Activated T-cell treated with anti-CD3 and anti-CD28 coated beads, Interleukin-2, amount 50 U/mL, for 24 hours (primary cell): Measurements from ENCODE around the gene NOSTRIN.
"Not testable (repeated sequence)": the region's sequence is repeated elsewhere in the genome, so short reads cannot be mapped to it uniquely, and the experiment has no call there.

ENCODE experiments used
- DNase-seq: peaks from one replicate; pipeline ENCODE4 v3.0.0-alpha.2; 2020
- H3K27ac Mint-ChIP-seq: 2 replicates; pipeline ENCODE4 v1.8.0; 2020; ENCODE audit warnings: mild to moderate bottlenecking, mixed read lengths
- H3K27me3 Mint-ChIP-seq: 2 replicates; pipeline ENCODE4 v1.8.0; 2020; ENCODE audit warnings: mixed read lengths
- H3K36me3 Mint-ChIP-seq: 2 replicates; pipeline ENCODE4 v1.8.0; 2020; ENCODE audit warnings: low read depth, mixed read lengths
- H3K4me1 Mint-ChIP-seq: 2 replicates; pipeline ENCODE4 v1.8.0; 2020; ENCODE audit warnings: low read depth, mixed read lengths
- H3K4me3 Mint-ChIP-seq: 2 replicates; pipeline ENCODE4 v1.8.0; 2020; ENCODE audit warnings: mild to moderate bottlenecking, moderate library complexity, mixed read lengths
- H3K9me3 Mint-ChIP-seq: 2 replicates; pipeline ENCODE4 v1.8.0; 2020; ENCODE audit warnings: mixed read lengths

NOSTRIN gene

DNA sequence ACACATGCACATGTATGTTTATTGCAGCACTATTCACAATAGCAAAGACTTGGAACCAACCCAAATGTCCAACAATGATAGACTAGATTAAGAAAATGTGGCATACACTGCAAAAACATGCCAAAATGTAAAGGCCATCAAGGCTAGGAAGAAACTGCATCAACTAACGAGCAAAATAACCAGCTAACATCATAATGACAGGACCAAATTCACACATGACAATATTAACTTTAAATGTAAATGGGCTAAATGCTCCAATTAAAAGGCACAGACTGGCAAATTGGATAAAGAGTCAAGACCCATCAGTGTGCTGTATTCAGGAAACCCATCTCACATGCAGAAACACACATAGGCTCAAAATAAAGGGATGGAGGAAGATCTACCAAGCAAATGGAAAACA is 64.7 kb downstream of the NOSTRIN start:
- not testable (repeated sequence) for H3K9me3 Mint-ChIP-seq, H3K4me3 Mint-ChIP-seq, H3K4me1 Mint-ChIP-seq, DNase-seq, H3K27ac Mint-ChIP-seq, H3K27me3 Mint-ChIP-seq
- peaks cover 39% of the 10 kb centered on the region for H3K36me3 Mint-ChIP-seq

DNA sequence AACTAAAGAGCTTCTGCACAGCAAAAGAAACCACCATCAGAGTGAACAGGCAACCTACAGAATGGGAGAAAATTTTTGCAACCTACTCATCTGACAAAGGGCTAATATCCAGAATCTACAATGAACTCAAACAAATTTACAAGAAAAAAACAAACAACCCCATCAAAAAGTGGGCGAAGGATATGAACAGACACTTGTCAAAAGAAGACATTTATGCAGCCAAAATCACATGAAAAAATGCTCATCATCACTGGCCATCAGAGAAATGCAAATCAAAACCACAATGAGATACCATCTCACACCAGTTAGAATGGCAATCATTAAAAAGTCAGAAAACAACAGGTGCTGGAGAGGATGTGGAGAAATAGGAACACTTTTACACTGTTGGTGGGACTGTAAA is 67.9 kb downstream of the NOSTRIN start:
- not testable (repeated sequence) for H3K27ac Mint-ChIP-seq, H3K9me3 Mint-ChIP-seq, H3K4me3 Mint-ChIP-seq, H3K27me3 Mint-ChIP-seq, H3K4me1 Mint-ChIP-seq, DNase-seq
- peaks cover 35% of the 10 kb centered on the region for H3K36me3 Mint-ChIP-seq

- DNase-seq, H3K27ac Mint-ChIP-seq, H3K9me3 Mint-ChIP-seq, H3K4me1 Mint-ChIP-seq, H3K27me3 Mint-ChIP-seq, H3K4me3 Mint-ChIP-seq: not testable (repeated sequence)
- H3K36me3 Mint-ChIP-seq = peaks cover 35% of the 10 kb centered on the region
Observed at GRCh38 chr2:168870824-168871223, 68.4 kb downstream of the NOSTRIN start.

GRCh38 chr2:168874368-168875054 is 72.1 kb downstream of the NOSTRIN start:
- H3K4me1 Mint-ChIP-seq = peaks cover 6% of the 10 kb centered on the region
- no peak for DNase-seq
- no peak overlapping the region for H3K4me3 Mint-ChIP-seq
- H3K27ac Mint-ChIP-seq = no peak overlapping the region
- H3K36me3 Mint-ChIP-seq = peaks cover 26% of the 10 kb centered on the region
- H3K27me3 Mint-ChIP-seq = no peaks in the 10 kb centered on the region
- no peaks in the 10 kb centered on the region for H3K9me3 Mint-ChIP-seq

DNA sequence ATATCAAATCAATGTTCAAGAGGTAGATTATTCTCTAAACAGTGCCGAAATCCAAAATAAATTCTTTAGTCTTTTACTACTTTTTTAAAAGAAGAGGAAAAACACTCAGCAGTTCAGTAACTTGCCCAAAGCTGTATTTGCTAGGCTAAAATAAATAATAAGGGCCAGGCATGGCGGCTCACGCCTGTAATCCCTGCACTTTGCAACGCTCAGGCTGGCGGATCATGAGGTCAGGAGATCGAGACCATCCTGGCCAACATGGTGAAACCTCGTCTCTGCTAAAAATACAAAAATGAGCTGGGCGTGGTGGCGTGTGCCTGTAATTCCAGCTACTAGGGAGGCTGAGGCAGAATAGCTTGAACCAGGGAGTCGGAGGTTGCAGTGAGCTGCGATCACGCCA is 79.7 kb downstream of the NOSTRIN start:
- peaks cover 22% of the 10 kb centered on the region for H3K4me1 Mint-ChIP-seq
- H3K27me3 Mint-ChIP-seq, H3K36me3 Mint-ChIP-seq, H3K4me3 Mint-ChIP-seq, DNase-seq, H3K9me3 Mint-ChIP-seq, H3K27ac Mint-ChIP-seq: not testable (repeated sequence)

DNA sequence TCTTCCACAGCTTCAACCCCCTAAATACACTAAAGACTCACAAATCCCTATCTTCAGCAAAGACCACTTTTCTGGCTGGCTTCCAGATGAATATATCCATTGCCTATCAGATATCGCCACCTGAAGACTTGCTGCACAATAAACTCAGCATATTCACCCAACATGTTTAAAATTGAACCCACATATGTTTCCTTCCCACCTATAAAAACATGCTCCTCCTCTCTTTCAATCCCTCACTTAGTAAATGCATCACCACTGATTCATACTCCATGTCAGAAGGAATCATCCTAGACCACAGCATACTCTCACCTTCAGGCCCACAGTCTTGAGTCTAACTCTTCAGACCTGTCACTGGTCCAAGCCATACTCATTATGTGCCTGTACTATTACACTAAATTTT is 82.5 kb downstream of the NOSTRIN start:
- Mint-ChIP-seq H3K9me3 (no peaks in the 10 kb centered on the region), H3K36me3 (peaks cover 29% of the 10 kb centered on the region), H3K4me3 (no peak overlapping the region), H3K27me3 (no peaks in the 10 kb centered on the region), H3K4me1 (peaks cover 25% of the 10 kb centered on the region), H3K27ac (no peak overlapping the region)
- DNase-seq = no peak

GRCh38 chr2:168889635-168890005 is 87.2 kb downstream of the NOSTRIN start:
- H3K9me3 Mint-ChIP-seq = no peaks in the 10 kb centered on the region
- H3K27ac Mint-ChIP-seq = peak overlapping the region; percentile 93
- no peak for DNase-seq
- H3K27me3 Mint-ChIP-seq = peaks cover 10% of the 10 kb centered on the region
- H3K36me3 Mint-ChIP-seq = peaks cover 25% of the 10 kb centered on the region
- H3K4me1 Mint-ChIP-seq = peaks cover 20% of the 10 kb centered on the region
- H3K4me3 Mint-ChIP-seq = peak overlapping the region; percentile 96

- Mint-ChIP-seq H3K27ac (peak within 1 kb of the TSS; percentile 93), H3K4me3 (peak within 1 kb of the TSS; percentile 96), H3K4me1 (peaks cover 16% of the 10 kb centered on the region), H3K27me3 (peaks cover 10% of the 10 kb centered on the region), H3K9me3 (no peaks in the 10 kb centered on the region), H3K36me3 (peaks cover 25% of the 10 kb centered on the region)
- peak; percentile 86 for DNase-seq
Observed at GRCh38 chr2:168890006-168890782, 87.8 kb downstream of the NOSTRIN start, which contains the start of gene SPC25. Gene SPC25 (minus strand): TSS chr2:168890430. CDS start chr2:168889519, 911 bp downstream.

- Mint-ChIP-seq H3K4me1 (peaks cover 11% of the 10 kb centered on the region), H3K4me3 (no peak overlapping the region), H3K27me3 (peaks cover 10% of the 10 kb centered on the region), H3K9me3 (no peaks in the 10 kb centered on the region), H3K27ac (no peak overlapping the region), H3K36me3 (peaks cover 21% of the 10 kb centered on the region)
- no peak for DNase-seq
Observed at GRCh38 chr2:168892327-168892726, 89.9 kb downstream of the NOSTRIN start.

GRCh38 chr2:168894101-168894500 is 91.7 kb downstream of the NOSTRIN start:
- Mint-ChIP-seq H3K27me3 (peaks cover 11% of the 10 kb centered on the region), H3K27ac (no peak overlapping the region), H3K4me3 (no peak overlapping the region), H3K4me1 (peaks cover 11% of the 10 kb centered on the region), H3K9me3 (no peaks in the 10 kb centered on the region), H3K36me3 (peaks cover 9% of the 10 kb centered on the region)
- DNase-seq = no peak

DNA sequence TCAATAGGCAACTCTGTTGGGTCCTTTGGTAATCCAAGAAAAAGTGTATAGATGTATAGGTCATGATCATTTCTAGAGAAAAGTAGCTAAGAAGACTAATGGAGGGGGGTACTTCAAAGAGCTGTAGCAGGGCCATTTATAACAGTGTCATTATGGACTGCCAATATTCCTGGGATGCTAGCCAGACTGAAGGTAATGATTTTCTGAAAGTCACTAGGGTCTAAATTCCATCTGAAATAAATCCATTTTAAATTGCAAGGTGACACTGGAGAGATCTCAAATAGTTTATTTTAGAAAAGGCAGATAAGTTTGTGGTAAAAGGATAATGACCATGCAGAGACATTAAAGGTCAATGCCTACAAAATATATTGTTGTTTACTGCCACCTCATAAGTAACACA is 92.3 kb downstream of the NOSTRIN start:
- DNase-seq = no peak
- peaks cover 6% of the 10 kb centered on the region for H3K36me3 Mint-ChIP-seq
- H3K9me3 Mint-ChIP-seq = no peaks in the 10 kb centered on the region
- H3K27ac Mint-ChIP-seq = no peak overlapping the region
- H3K4me3 Mint-ChIP-seq = no peak overlapping the region
- peaks cover 13% of the 10 kb centered on the region for H3K27me3 Mint-ChIP-seq
- H3K4me1 Mint-ChIP-seq = peaks cover 7% of the 10 kb centered on the region

GRCh38 chr2:168895771-168896170 is 93.3 kb downstream of the NOSTRIN start:
- Mint-ChIP-seq H3K4me1 (peaks cover 1% of the 10 kb centered on the region), H3K27ac (no peak overlapping the region), H3K36me3 (no peaks in the 10 kb centered on the region), H3K9me3 (no peaks in the 10 kb centered on the region), H3K27me3 (peaks cover 13% of the 10 kb centered on the region), H3K4me3 (no peak overlapping the region)
- DNase-seq = no peak

- Mint-ChIP-seq H3K9me3 (no peaks in the 10 kb centered on the region), H3K27ac (no peak overlapping the region), H3K36me3 (no peaks in the 10 kb centered on the region), H3K4me1 (no peaks in the 10 kb centered on the region), H3K4me3 (no peak overlapping the region), H3K27me3 (peaks cover 16% of the 10 kb centered on the region)
- DNase-seq = no peak
Observed at GRCh38 chr2:168896783-168897182, 94.3 kb downstream of the NOSTRIN start.

- peaks cover 11% of the 10 kb centered on the region for H3K27me3 Mint-ChIP-seq
- no peaks in the 10 kb centered on the region for H3K36me3 Mint-ChIP-seq
- no peaks in the 10 kb centered on the region for H3K9me3 Mint-ChIP-seq
- H3K27ac Mint-ChIP-seq = no peak overlapping the region
- no peaks in the 10 kb centered on the region for H3K4me1 Mint-ChIP-seq
- H3K4me3 Mint-ChIP-seq = no peak overlapping the region
- DNase-seq = no peak
Observed at GRCh38 chr2:168897449-168897848, 95.0 kb downstream of the NOSTRIN start.

DNA sequence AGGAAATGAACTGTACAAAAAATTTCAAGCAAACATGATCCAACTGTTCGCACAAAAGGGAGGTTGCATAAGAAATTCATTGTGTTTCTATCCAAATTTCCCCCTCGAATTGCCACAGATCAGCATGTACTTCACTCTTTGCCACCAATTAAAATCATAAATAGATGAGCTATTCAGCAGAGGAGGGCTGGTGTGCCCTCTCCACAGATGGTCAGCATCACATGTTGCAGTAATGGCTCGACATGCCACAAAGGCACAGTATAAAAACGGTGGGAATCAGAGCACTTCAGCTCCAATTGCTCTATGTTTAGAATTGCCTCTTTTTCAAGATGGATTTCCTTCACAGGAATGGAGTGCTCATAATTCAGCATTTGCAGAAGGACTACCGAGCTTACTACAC is 98.6 kb downstream of the NOSTRIN start, which contains the start of gene G6PC2:
G6PC2 (plus strand) TSS at position 289 of the 400 bp plus-strand sequence; CDS start at position 330, 41 bp downstream.
- Mint-ChIP-seq H3K36me3 (no peaks in the 10 kb centered on the region), H3K9me3 (no peaks in the 10 kb centered on the region), H3K27ac (no peak within 1 kb of the TSS), H3K4me3 (no peak within 1 kb of the TSS), H3K27me3 (peaks cover 19% of the 10 kb centered on the region), H3K4me1 (no peaks in the 10 kb centered on the region)
- no peak for DNase-seq
